Subcutaneous abdominal adipose tissue (tissue), 5 donors: Measurements from ENCODE around the gene HERC6.
"Not testable (repeated sequence)": the region's sequence is repeated elsewhere in the genome, so short reads cannot be mapped to it uniquely, and the experiment has no call there.

Experiments used
- H3K27ac ChIP-seq: one replicate; pipeline ENCODE4 v1.7.0; 2013; ENCODE audit warnings: low read depth, mild to moderate bottlenecking, inconsistent platforms, low read length, moderate library complexity
- H3K27me3 ChIP-seq, 5 donors: one replicate each; pipeline ENCODE4 v1.7.0; 2013; ENCODE audit warnings: low read length in 5 of 5, inconsistent platforms in 1 of 5; ENCODE audit not compliant: control insufficient read depth in 5 of 5, insufficient read depth in 4 of 5
- H3K36me3 ChIP-seq, 5 donors: one replicate each; pipeline ENCODE4 v1.7.0; 2013; ENCODE audit warnings: low read length in 5 of 5; ENCODE audit not compliant: control insufficient read depth in 5 of 5, insufficient read depth in 5 of 5
- H3K4me1 ChIP-seq, 5 donors: one replicate each; pipeline ENCODE4 v1.7.0; 2013; ENCODE audit warnings: low read length in 5 of 5, mild to moderate bottlenecking in 3 of 5, moderate library complexity in 1 of 5; ENCODE audit not compliant: control insufficient read depth in 5 of 5, insufficient read depth in 5 of 5
- H3K4me3 ChIP-seq, 5 donors: one replicate each; pipeline ENCODE4 v1.7.0; 2013; ENCODE audit warnings: low read length in 5 of 5, low read depth in 1 of 5
- H3K9ac ChIP-seq, 5 donors: one replicate each; pipeline ENCODE4 v1.7.0; 2013; ENCODE audit warnings: low read length in 5 of 5, mild to moderate bottlenecking in 4 of 5, moderate library complexity in 3 of 5
- H3K9me3 ChIP-seq, 5 donors: one replicate each; pipeline ENCODE4 v1.7.0; 2013; ENCODE audit warnings: low read length in 5 of 5; ENCODE audit not compliant: control insufficient read depth in 5 of 5
- donor health status: healthy.
- donor health status: healthy.
- donor health status: healthy.
- donor health status: healthy.
- donor health status: healthy.

Gene HERC6

DNA sequence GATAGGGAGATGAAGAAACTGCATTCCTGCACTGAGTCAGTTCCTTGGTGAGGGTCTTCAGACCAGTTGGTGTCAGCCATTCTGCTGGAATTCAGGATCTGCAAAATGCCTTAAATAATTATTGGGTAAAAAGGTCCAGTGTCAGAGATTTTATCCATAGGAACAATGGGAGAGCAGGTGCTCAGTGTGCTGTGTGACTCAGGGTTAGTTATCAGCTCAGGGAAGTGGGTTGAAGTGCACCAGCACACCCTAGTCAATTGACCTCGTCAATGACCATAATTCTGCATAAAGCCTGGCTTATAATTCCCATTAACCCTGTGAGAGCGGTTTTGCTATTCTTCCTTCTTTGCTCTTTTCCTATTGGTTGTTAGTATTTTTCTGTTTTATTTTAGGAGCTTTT lies 37.3 kb downstream of the HERC6 start:
- Histone ChIP-seq H3K4me3 (no peak overlapping the region), H3K9me3 (no peaks in the 10 kb centered on the region), H3K27ac (no peak overlapping the region), H3K36me3 (peaks cover 0 to 7% (median 5%) of the 10 kb centered on the region in 5 donors), H3K4me1 (no peaks in the 10 kb centered on the region), H3K27me3 (no peaks in the 10 kb centered on the region), H3K9ac (no peak overlapping the region)

DNA sequence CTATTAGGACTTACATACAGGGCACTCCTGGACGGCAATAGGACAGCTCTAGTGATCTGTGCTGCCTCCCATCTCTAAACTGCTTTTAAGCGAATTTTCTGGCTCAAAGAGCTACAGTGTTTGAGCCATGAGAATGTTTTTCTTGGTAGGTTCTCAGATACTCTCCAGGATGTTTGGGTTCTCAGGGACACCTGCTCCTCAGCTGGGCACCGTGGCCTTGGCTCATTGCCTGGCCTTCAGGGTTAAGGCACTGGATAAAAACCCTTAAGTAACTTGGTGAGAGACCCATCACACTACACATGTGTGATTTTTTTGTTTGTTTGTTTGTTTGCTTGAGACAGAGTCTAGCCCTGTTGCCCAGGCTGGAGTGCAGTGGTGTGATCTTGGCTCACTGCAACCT lies 39.8 kb downstream of the HERC6 start:
- H3K4me3 ChIP-seq, result no peak overlapping the region
- peaks cover 0 to 7% (median 0%) of the 10 kb centered on the region in 5 donors for H3K36me3 ChIP-seq
- no peaks in the 10 kb centered on the region for H3K27me3 ChIP-seq
- no peaks in the 10 kb centered on the region for H3K4me1 ChIP-seq
- no peak overlapping the region for H3K27ac ChIP-seq
- peaks cover 0 to 6% (median 0%) of the 10 kb centered on the region in 5 donors for H3K9me3 ChIP-seq
- H3K9ac ChIP-seq, result no peak overlapping the region

DNA sequence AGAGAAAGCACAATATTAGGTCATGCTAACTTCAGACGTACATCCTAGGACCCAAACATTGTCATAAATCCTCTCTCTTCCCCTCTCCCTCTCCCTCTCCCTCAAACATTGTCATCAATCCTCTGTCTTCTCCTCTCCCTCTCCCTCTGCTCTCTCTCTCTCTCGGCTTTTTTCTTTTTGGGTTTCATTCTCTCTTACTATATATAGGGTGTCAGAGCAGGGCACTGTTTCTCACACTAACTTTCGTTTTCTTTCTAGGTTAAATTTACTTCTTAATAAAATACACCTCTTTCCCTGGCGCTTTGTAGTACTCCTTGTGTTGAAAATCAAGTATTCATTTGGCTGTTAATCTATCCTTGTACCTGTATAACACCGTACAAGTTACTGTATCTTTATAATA lies 41.2 kb downstream of the HERC6 start:
- H3K4me3 ChIP-seq, result no peak overlapping the region

DNA sequence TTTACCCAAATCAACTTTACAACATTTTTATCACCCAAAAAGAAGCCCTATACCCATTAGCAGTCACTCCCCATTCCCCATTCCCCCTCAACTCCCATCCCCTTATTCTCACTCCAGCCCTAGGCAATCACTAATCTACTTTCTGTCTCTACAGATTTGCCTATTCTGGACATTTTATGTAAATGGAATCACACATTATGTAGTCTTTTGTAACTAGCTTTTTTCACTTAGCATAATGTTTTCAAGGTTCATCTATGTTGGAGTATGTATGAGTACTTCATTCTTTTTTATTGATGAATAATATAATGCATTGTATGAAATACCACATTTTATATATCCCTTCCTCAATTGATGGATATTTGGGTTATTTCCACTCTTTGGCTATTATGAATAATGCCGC lies 42.2 kb downstream of the HERC6 start:
- no peak overlapping the region for H3K9ac ChIP-seq
- H3K4me3 ChIP-seq, result no peak overlapping the region
- H3K36me3 ChIP-seq, result peaks cover 0 to 3% (median 0%) of the 10 kb centered on the region in 5 donors
- H3K27ac ChIP-seq, result no peak overlapping the region
- H3K9me3 ChIP-seq, result peaks cover 0 to 6% (median 0%) of the 10 kb centered on the region in 5 donors
- no peaks in the 10 kb centered on the region for H3K4me1 ChIP-seq
- H3K27me3 ChIP-seq, result no peaks in the 10 kb centered on the region

More for the DNA sequence above, 41.2 kb downstream of the HERC6 start:
- Histone ChIP-seq H3K27me3 (no peaks in the 10 kb centered on the region), H3K27ac (no peak overlapping the region), H3K4me1 (no peaks in the 10 kb centered on the region), H3K36me3 (peaks cover 0 to 5% (median 0%) of the 10 kb centered on the region in 5 donors), H3K9me3 (peaks cover 0 to 6% (median 0%) of the 10 kb centered on the region in 5 donors), H3K9ac (no peak overlapping the region)

DNA sequence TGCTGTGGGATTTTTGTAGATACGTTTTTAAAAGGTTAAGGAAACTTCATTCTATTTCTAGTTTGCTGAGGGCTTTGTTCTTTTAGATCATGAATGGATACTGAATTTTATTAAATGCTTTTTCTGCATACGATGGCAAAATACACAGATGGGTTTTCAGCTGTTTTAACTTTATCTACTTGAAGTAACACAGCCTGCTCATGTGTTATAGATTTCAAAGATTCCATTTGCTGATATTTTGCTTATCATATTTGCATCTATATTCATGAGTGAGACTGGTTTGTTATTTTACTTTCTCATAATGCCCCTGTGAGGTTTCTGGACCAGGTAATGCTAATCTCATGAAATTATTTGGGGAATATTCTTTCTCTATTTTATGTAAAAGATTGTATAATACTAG lies 43.8 kb downstream of the HERC6 start:
- Histone ChIP-seq H3K4me3 (no peak overlapping the region), H3K9me3 (peaks cover 0 to 6% (median 0%) of the 10 kb centered on the region in 5 donors), H3K36me3 (peaks cover 0 to 4% (median 0%) of the 10 kb centered on the region in 5 donors), H3K9ac (no peak overlapping the region), H3K4me1 (no peaks in the 10 kb centered on the region), H3K27me3 (no peaks in the 10 kb centered on the region), H3K27ac (no peak overlapping the region)

DNA sequence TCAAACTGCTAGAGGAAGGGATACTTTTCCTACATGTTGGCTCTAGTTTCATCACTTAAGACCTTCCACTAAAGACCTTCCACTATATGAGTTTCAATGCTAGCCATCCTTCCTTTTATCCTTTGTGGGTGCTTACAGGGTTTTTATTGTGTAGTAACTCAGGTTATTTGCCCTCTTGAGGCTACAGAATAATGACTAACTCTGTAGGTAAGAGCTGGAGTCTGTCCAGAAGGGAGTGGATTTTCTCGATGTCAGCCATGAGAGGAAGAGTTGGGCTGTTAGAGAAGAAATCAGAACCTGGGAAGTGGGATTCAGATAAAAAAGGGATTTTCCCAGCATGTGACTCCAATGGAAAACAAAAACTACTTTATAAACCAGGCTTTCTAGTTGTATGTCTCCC lies 50.7 kb downstream of the HERC6 start:
- Histone ChIP-seq H3K4me1 (no peaks in the 10 kb centered on the region), H3K27ac (no peak overlapping the region), H3K4me3 (no peak overlapping the region), H3K9ac (no peak overlapping the region), H3K27me3 (no peaks in the 10 kb centered on the region), H3K9me3 (peaks cover 0 to 8% (median 0%) of the 10 kb centered on the region in 5 donors), H3K36me3 (peaks cover 0 to 6% (median 4%) of the 10 kb centered on the region in 5 donors)

DNA sequence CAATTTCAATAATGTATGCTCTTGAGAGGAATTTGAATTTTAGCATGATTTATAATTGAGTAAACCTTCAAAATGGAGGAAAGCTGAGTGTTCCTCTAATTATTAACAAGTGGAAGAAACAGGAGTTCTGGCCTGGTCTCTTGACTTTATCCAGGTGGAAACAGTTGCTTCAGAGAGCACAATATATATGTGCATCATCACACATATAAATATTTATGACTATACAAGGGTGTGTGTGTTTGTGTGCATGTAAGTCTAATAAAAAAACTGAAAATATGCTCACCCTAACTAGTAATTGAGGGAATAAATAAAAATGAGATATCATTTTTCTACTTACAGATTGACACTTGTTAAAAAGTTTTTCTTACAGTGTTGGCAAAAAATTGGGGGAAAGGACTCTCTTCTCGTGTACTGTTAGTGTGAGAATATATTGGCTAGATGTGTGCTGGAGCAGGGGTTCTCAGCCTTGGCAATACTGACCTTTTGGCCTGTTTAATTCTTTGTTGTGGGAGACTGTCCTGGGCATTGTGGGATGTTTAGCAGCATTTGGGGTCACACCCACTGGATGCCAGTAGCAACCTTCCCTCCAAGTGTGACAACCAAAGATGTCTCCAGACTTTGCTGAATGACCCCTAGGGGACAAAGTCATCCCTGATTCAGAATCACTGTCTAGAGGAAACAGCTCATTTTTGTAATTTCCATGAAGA lies 57.5 kb downstream of the HERC6 start:
- no peaks in the 10 kb centered on the region for H3K4me1 ChIP-seq
- no peak overlapping the region for H3K27ac ChIP-seq
- H3K9ac ChIP-seq, result no peak overlapping the region
- peaks cover 0 to 8% (median 0%) of the 10 kb centered on the region in 5 donors for H3K9me3 ChIP-seq
- H3K36me3 ChIP-seq, result peaks cover 0 to 9% (median 3%) of the 10 kb centered on the region in 5 donors
- no peaks in the 10 kb centered on the region for H3K27me3 ChIP-seq
- H3K4me3 ChIP-seq, result no peak overlapping the region

DNA sequence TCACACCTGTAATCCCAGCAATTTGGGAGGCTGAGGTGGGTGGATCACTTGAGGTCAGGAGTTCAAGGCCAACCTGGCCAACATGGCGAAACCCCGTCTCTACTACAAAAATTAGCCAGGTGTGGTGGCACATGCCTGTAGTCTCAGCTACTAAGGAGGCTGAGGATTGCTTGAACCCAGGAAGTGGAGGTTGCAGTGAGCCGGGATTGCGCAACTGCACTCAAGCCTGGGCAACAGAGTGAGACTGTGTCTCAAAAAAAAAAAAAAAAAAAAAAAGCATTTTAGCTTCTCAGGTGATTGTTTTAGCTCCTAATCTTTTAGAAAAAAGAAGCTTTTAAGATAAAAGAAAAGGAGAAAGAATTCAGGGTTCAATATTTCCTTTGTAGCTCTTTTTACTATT lies 59.2 kb downstream of the HERC6 start:
- not testable (repeated sequence) for H3K4me1 ChIP-seq, H3K4me3 ChIP-seq, H3K27me3 ChIP-seq, H3K9me3 ChIP-seq, H3K9ac ChIP-seq, H3K27ac ChIP-seq
- H3K36me3 ChIP-seq, result peaks cover 0 to 21% (median 10%) of the 10 kb centered on the region in 5 donors

DNA sequence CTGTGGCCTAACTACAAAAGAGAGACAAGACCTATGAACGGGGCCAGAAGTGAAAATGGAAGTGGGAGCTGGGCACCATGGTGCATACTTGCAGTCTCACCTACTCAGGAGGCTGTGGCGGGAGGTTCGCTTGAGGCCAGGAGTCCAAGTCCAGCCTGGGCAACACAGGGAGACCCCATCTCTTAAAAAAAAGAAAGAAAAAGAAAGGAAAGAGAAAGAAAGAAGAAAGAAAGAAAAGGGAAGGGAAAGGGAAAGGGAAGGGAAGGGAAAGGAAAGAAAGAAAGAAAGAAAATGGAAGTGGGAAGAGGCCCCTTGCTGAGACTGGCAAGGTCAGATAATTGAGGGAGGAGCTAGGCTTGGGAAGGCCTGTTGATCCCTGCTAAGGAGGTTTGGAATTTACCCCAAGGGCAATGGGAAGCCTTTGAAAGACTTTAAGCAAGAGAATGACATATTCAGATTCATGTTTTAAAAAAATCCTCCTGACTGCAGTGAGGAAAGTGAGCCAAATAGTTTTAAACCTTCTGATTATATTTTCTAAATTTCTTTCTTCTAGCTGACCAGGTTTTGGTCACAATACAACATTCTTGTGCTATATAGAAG lies 60.6 kb downstream of the HERC6 start:
- H3K9me3 ChIP-seq, result no peaks in the 10 kb centered on the region

DNA sequence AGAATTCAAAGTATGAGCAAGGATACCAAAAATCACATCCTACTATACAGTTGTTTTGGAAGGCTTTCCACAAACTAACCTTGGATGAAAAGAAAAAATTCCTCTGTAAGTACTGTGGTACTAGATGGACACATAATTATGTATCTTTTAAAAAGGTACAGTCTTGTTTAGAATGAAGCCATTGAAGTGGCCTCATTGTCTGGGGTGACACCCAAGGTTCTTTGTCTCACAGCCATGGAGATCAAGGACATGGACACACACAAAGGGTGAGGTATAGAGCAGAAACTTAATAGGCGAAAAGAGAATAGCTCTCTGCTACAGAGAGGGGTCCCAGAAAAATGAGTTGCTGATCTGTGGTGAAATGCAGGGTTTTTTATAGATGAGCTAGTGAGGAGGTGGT lies 61.5 kb downstream of the HERC6 start:
- no peak overlapping the region for H3K9ac ChIP-seq
- H3K27me3 ChIP-seq, result no peaks in the 10 kb centered on the region
- no peak overlapping the region for H3K4me3 ChIP-seq
- H3K27ac ChIP-seq, result no peak overlapping the region
- H3K4me1 ChIP-seq, result peaks cover 0 to 5% (median 0%) of the 10 kb centered on the region in 5 donors
- H3K9me3 ChIP-seq, result no peaks in the 10 kb centered on the region
- peaks cover 0 to 22% (median 8%) of the 10 kb centered on the region in 5 donors for H3K36me3 ChIP-seq

More for the DNA sequence above, 60.6 kb downstream of the HERC6 start:
- H3K4me3 ChIP-seq, result no peak overlapping the region
- H3K36me3 ChIP-seq, result peaks cover 0 to 22% (median 9%) of the 10 kb centered on the region in 5 donors
- H3K9ac ChIP-seq, result no peak overlapping the region
- H3K4me1 ChIP-seq, result peaks cover 0 to 4% (median 0%) of the 10 kb centered on the region in 5 donors
- H3K27me3 ChIP-seq, result no peaks in the 10 kb centered on the region
- no peak overlapping the region for H3K27ac ChIP-seq
